ENCODE results near the gene LRRC4B. TPM values are rescaled to one million over a fixed set of nuclear protein-coding genes. Genes with fewer than 3 reads are reported as not detected.
A peak's percentile ranks its signal among the peaks of the same experiment; 100 is the strongest.

Gene LRRC4B
- total and polyA plus RNA-seq, 2 of the 13 experiments (the other 11 are each of a cell fraction or from before 2014, with no cell fraction given), result not detected

DNA sequence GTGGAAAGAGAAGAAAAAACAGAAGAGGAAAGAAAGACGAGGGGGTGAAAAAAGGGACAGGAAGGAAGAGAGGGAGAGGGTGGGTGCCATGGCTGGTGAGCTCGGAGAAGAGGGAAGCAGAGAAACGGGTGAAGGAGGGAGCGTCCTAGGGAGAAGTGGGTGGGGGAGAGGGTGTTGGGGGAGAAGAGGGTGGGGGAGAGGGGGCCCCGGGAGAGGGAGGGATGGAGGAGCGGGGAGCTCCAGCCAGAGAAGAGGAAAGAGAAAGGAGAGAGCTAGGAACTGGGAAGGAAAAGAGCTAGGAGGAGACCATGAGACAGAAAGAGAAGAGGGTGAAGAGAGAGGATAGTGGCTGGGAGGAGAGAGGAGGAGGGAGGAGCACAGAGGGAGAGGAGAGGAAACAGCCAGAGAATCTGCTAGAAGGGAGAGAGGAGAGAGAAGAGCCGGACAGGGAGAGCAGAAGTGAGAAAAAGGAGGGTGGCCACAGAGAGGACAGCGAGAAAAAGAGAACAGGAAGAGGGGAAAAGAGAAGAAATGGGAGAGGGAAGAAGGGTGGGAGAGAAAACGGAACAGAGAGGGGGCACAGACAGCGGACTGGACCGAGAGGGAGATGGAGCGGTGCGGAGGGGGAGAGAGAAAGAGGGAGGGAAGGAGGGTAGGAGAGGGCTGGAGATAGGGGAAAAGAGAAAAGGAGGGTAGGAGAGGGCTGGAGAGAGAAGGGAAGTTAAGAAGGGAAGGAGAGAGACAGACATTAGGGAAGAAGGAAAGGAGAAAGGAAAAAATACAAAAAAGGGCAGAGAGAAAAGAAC is 79.6 kb downstream of the LRRC4B start (continued):
- no peak for TF ChIP-seq SOX13 (IDR thresholded peaks at IDR 0.05)
- no peak for TF ChIP-seq SOX13 (CRISPR knock-in tag; conservative IDR thresholded peaks at IDR 0.05 in 1 of 2, IDR thresholded peaks at IDR 0.05 in 1 of 2)
- no peak for TF ChIP-seq SUZ12 (IDR thresholded peaks at IDR 0.05; ENCODE audit: low read depth, low read length)
- TF ChIP-seq ZNF746 (CRISPR knock-in tag; IDR thresholded peaks at IDR 0.05), result no peak
- TF ChIP-seq ZNF720 (CRISPR knock-in tag; IDR thresholded peaks at IDR 0.05), result no peak
- no peak for TF ChIP-seq IRF2 (CRISPR knock-in tag; IDR thresholded peaks at IDR 0.05)

DNA sequence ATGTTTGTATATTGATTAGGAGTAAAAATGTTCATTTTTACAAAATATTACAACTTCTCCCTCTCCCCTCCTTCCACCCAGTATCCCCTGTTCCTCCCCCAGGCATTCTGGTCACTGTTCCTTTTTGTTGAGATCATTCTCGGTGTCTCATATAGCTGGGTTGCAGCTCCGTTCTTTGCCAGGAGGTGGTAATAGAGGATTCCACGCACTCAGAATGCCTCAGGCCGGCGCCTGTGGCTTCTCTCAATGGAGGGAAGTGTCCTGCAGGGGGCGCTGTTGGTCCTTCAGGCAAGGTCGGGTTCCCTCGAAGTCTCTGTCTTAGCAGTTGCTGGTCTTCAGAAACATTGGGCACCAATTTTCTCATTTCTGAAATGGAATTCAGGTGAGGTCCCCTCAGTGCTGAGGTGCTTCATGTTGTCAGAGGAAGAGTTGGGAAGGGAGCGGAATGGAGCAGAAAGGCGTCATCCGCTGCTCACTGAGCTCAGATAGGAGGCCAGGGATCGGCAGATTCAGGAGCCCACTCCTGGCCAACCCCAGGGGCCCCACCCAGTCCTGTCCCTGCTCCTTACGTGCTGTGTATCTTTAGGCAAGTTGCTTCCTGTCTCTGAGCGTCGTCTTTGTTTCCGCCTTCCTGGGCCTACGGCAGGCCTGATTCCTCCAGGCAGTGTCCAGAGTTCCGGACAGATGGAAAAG is 81.3 kb downstream of the LRRC4B start:
- H3K4me1 ChIP-seq (ENCODE audit: insufficient read depth, low read length), result no peaks in the 10 kb centered on the region
- 63% methylated on average over 18 of the region's 18 CpGs for WGBS (ENCODE audit: low lambda C conversion rate)
- TF ChIP-seq SETDB1 (CRISPR knock-in tag; IDR thresholded peaks at IDR 0.05; ENCODE audit: borderline replicate concordance) (peak; percentile 85; the same call in 1 of the 2 replicates), RFX1 (IDR thresholded peaks at IDR 0.05) (no peak), ZSCAN9 (CRISPR knock-in tag; IDR thresholded peaks at IDR 0.05; ENCODE audit: borderline replicate concordance) (no peak), STAG1 (CRISPR knock-in tag; IDR thresholded peaks at IDR 0.05) (0 out of 2 replicates have a peak, but pooled peaks have one; percentile 16), ZNF768 (CRISPR knock-in tag; IDR thresholded peaks at IDR 0.05) (peak; percentile 78; the same call in 1 of the 2 replicates)
- TF ChIP-seq, protein P1, sequence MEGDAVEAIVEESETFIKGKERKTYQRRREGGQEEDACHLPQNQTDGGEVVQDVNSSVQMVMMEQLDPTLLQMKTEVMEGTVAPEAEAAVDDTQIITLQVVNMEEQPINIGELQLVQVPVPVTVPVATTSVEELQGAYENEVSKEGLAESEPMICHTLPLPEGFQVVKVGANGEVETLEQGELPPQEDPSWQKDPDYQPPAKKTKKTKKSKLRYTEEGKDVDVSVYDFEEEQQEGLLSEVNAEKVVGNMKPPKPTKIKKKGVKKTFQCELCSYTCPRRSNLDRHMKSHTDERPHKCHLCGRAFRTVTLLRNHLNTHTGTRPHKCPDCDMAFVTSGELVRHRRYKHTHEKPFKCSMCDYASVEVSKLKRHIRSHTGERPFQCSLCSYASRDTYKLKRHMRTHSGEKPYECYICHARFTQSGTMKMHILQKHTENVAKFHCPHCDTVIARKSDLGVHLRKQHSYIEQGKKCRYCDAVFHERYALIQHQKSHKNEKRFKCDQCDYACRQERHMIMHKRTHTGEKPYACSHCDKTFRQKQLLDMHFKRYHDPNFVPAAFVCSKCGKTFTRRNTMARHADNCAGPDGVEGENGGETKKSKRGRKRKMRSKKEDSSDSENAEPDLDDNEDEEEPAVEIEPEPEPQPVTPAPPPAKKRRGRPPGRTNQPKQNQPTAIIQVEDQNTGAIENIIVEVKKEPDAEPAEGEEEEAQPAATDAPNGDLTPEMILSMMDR (CRISPR knock-in tag; IDR thresholded peaks at IDR 0.05), result peak; percentile 53
- no peak for ATAC-seq
- no peaks in the 10 kb centered on the region for H3K36me3 ChIP-seq (replicated peaks in 1 of 2; ENCODE audit: control insufficient read depth in 1 of 2, insufficient read depth in 2 of 2, low read length in 2 of 2)
- CTCF ChIA-PET (ENCODE audit: low intra/inter-chr PET ratio, low total read pairs), result no interaction called here
- H3K4me3 ChIP-seq (replicated peaks in 1 of 3; ENCODE audit: insufficient read depth in 1 of 3, low read depth in 2 of 3, low read length in 3 of 3), result no peak overlapping the region
- H3K27ac ChIP-seq (ENCODE audit: extremely low read length, insufficient read depth, low read length), result no peak overlapping the region
- H3K4me2 ChIP-seq (ENCODE audit: low read depth, low read length), result no peak overlapping the region
- no TSS peak for BruUV-seq (replicated peaks)
- H2AFZ ChIP-seq (ENCODE audit: low read length), result no peak overlapping the region
- H3K9me3 ChIP-seq (ENCODE audit: low read length), result peaks cover 15% of the 10 kb centered on the region
- intact Hi-C loops (cut with micrococcal nuclease; ENCODE audit: unreplicated experiment), result no loop called here
- H3K27me3 ChIP-seq (ENCODE audit: control insufficient read depth in 1 of 2, insufficient read depth in 2 of 2, low read length in 2 of 2), result peaks cover 7 to 36% of the 10 kb centered on the region in 2 experiments; a peak in 4 of 5 replicates
- no peaks in the 10 kb centered on the region for H4K20me1 ChIP-seq (ENCODE audit: insufficient read depth, low read length)
- no peak for FAIRE-seq
- no peaks in the 10 kb centered on the region for H3K79me2 ChIP-seq (ENCODE audit: insufficient read depth, low read length)
- peak; percentile 51 for DNase-seq (ENCODE audit: low spot score)
- no peak overlapping the region for H3K9ac ChIP-seq (ENCODE audit: insufficient read depth, low read depth, low read length)
- in situ Hi-C loops (cut with HindIII; ENCODE audit: extremely low pct_ligation_motif_present, low pct_unique_long_range_greater_than_20kb), result no loop called here
- POLR2A ChIA-PET, result no interaction called here

Data from HepG2 (cell line).